SKM-1 treated with dmso at 0.1 percent for 144 hours (cell line): Measurements from ENCODE around the gene SH3BP1.

Experiments used
- DNase-seq: peaks from one replicate; lab custom pipeline; 2025; ENCODE audit not compliant: unreplicated experiment; lab: John Stamatoyannopoulos, UW

The SH3BP1 gene

GRCh38 chr22:37632174-37633088 lies 7.0 kb upstream of the SH3BP1 start:
- DNase-seq: no peak

GRCh38 chr22:37633089-37633624 lies 6.3 kb upstream of the SH3BP1 start:
- DNase-seq: no peak

GRCh38 chr22:37633625-37634416 lies 5.6 kb upstream of the SH3BP1 start:
- peak; percentile 94 for DNase-seq

GRCh38 chr22:37634417-37634924 lies 5.0 kb upstream of the SH3BP1 start:
- no peak for DNase-seq

GRCh38 chr22:37635157-37635556 lies 4.3 kb upstream of the SH3BP1 start:
- DNase-seq: no peak

- DNase-seq: peak; percentile 75
These were observed 3.1 kb upstream of the SH3BP1 start for GRCh38 chr22:37636186-37636948.

- DNase-seq: no peak
These were observed 2.6 kb upstream of the SH3BP1 start for GRCh38 chr22:37636949-37637273.

- DNase-seq: no peak
These were observed 939 bp upstream of the SH3BP1 start for GRCh38 chr22:37638391-37639069.

- peak; percentile 67 for DNase-seq
These were observed 512 bp downstream of the SH3BP1 start for GRCh38 chr22:37639771-37640590.

GRCh38 chr22:37640591-37641560 lies 1.4 kb downstream of the SH3BP1 start:
- no peak for DNase-seq

GRCh38 chr22:37641561-37641949 lies 2.1 kb downstream of the SH3BP1 start:
- DNase-seq: no peak

- DNase-seq: peak; percentile 39
These were observed 3.9 kb downstream of the SH3BP1 start for GRCh38 chr22:37643225-37643847.

GRCh38 chr22:37647317-37647716 lies 7.8 kb downstream of the SH3BP1 start:
- DNase-seq: no peak

GRCh38 chr22:37647928-37648327 lies 8.5 kb downstream of the SH3BP1 start:
- DNase-seq: no peak

GRCh38 chr22:37650463-37651136 lies 11.1 kb downstream of the SH3BP1 start:
- DNase-seq: no peak

GRCh38 chr22:37654563-37655251 lies 15.2 kb downstream of the SH3BP1 start:
- no peak for DNase-seq

- DNase-seq: no peak
These were observed 15.7 kb downstream of the SH3BP1 start for GRCh38 chr22:37655252-37655563.
